Gastrocnemius medialis (tissue), 4 donors: ENCODE results near the gene ITGA3.

Source experiments
- POLR2A ChIP-seq, 2 donors: fragments of 450-650 bp; IDR thresholded peaks; one replicate each; pipeline ENCODE4 v1.6.1; 2017; ENCODE audit warnings: antibody characterized with exemption in 2 of 2, mild to moderate bottlenecking in 2 of 2, moderate library complexity in 2 of 2
- TF ChIP-seq, protein P1 (sequence below), 5 experiments: fragments of 450-650 bp in 3 of 5; fragments of 200-600 bp in 2 of 5; sonication (generic) in 2 of 5; IDR thresholded peaks in 4 of 5; conservative IDR thresholded peaks in 1 of 5; 1 replicate in 4 of 5; 2 replicates in 1 of 5; pipeline ENCODE4 v1.5.1; 2016 to 2019; ENCODE audit warnings: antibody characterized with exemption in 5 of 5, mild to moderate bottlenecking in 3 of 5, moderate library complexity in 3 of 5

DNA sequence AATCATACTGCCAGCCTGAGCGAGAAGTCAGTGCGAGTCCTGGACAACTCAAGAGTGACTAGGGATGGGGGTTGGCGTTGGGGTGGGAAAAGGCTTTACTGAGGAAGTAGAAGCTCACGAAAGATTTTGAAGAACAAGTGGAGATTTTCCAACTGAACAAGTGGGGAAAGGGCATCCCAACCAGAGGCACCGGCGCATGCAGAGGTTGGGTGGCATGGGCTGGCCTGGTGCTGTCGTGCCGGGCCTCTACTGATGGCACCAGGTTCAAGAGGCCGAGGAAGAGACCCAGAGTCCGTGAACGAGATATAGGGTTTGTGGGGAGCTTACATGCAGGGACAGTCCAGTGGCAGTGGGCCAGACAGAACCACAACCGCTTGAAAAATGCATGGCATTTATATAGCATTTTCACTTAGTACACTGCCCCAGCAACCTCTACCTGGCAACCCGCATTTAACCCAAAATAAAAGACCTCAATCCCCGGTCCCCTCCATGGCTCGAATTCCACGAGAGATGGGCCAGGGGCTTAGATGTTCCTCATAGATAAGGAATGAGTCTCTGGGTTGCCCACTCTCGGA, 7.7 kb upstream of the ITGA3 start:
- TF ChIP-seq, protein P1, sequence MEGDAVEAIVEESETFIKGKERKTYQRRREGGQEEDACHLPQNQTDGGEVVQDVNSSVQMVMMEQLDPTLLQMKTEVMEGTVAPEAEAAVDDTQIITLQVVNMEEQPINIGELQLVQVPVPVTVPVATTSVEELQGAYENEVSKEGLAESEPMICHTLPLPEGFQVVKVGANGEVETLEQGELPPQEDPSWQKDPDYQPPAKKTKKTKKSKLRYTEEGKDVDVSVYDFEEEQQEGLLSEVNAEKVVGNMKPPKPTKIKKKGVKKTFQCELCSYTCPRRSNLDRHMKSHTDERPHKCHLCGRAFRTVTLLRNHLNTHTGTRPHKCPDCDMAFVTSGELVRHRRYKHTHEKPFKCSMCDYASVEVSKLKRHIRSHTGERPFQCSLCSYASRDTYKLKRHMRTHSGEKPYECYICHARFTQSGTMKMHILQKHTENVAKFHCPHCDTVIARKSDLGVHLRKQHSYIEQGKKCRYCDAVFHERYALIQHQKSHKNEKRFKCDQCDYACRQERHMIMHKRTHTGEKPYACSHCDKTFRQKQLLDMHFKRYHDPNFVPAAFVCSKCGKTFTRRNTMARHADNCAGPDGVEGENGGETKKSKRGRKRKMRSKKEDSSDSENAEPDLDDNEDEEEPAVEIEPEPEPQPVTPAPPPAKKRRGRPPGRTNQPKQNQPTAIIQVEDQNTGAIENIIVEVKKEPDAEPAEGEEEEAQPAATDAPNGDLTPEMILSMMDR (IDR thresholded peaks at IDR 0.05 in 4 of 5, conservative IDR thresholded peaks at IDR 0.05 in 1 of 5): no peak
- TF ChIP-seq POLR2A (IDR thresholded peaks at IDR 0.05): no peak
